ENCODE results near the gene ANKRD11.

The ANKRD11 gene

DNA sequence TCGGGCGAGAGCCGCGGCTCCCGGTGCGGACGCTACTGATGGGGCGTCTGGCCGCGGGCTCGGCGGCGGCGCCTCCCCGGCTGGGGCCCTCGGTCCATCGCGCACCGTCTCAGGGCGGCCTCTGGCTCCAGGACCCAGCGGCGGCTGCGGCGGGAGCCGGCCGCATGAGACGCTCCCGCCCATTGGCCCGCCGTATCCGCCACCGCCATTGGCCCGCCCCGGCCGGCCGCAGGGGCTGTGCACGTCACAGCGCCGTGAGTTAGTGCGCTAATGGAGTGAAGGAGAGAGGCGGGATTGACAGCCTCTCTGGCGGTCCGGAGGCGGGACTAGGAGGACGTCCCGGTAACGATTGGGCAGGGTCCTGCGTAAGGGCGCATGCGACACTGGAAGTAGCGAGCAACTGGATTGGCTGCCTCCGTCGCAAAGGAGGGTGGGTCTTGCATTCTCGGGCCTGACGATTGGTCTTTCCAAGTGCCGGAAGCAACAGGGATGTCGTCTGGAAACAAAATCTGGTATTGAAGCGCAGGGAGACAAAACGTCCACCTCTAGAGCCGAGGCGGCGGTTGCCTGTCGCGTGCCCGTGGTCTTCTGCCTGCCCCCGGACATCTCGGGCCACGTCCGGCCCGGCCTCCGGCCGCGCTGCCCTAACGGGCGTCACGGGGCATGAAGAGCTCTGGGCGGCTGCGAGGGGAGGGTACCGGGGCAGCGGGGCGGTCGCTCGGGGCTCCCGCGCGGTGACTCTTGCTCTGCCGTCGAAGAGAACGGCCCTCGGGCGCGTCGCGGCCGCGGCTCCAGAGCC, at the start of gene ANKRD11:
Gene ANKRD11, minus strand, starts transcription at position 123 of the 799 bp plus-strand sequence. CDS start 173,542 bp downstream, outside the sequence.
- DNase-seq (ENCODE audit: low spot score) (peak; percentile 99), FAIRE-seq (peak; percentile 87)

DNA sequence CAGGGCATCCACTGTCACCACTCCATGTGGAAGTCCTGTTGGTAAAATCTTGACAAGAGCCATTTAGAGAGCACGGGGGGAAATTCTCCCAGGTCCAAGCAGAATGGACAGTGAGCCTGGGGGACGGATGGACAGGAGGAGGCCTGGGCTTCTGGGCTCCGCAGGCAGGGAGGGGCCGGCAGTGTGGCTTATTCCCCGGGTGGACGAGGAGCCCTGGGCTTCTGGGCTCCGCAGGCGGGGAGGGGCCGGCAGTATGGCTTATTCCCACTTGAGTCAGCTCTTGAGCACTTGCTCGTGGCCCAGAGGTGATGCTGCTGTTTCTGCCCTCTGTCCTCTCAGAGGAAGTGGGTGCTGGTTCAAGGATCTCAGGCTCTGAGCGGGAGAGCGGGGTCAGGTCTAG, 47.9 kb upstream of the ANKRD11 start:
- DNase-seq (ENCODE audit: low spot score), result no peak
- FAIRE-seq, result no peak

DNA sequence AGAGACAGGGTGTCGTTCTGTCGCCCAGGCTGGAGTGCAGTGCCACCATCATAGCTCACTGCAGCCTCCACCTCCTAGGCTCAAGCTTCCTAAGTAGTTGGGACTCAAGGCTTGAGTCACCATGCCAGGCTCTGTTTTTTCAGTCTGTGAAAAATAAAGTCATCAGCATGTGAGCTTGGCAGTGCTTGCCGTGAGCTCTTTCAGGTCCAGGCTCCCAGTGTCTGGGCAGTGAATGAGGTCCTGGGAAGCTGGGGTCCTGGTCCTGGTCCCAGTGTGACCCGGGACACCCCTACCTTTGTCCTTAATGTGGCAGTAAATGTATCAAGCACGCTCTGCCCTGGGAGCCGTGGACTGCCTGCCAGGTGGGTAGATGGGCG, 47.2 kb upstream of the ANKRD11 start:
- no peak for FAIRE-seq
- no peak for DNase-seq (ENCODE audit: low spot score)

DNA sequence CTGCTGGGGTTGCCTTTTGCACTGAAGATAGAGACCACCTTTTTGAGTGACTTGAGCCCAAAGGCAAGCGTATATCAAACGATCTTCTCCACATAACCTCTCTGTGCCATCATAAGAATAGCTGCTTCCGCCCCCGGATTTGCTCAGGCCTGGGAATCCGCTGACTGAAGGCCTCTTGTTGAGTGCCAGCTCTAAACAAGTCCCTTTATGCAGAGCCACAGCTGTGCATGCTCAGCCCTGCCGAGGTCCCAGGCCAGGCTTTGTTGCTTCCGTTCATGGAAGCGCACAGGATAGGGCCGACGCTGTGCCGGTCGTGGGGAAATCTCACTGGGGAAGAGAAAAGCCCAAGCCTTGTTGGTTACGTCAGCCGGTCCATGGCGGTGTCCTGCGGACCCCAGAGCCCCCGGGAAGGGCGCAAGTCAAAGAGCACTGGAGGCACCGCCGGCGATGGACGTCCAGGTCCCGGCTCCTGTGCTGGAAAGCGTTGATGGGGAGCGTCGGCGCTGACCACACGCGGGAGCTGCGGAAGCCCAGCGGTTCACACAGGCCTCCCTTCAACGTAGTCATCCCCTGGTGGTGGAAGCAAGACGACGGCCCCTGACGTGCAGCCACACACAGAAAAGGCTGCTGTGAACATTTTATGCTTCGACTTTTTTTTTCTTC, 46.7 kb upstream of the ANKRD11 start:
- DNase-seq (ENCODE audit: low spot score), result no peak
- no peak for FAIRE-seq

DNA sequence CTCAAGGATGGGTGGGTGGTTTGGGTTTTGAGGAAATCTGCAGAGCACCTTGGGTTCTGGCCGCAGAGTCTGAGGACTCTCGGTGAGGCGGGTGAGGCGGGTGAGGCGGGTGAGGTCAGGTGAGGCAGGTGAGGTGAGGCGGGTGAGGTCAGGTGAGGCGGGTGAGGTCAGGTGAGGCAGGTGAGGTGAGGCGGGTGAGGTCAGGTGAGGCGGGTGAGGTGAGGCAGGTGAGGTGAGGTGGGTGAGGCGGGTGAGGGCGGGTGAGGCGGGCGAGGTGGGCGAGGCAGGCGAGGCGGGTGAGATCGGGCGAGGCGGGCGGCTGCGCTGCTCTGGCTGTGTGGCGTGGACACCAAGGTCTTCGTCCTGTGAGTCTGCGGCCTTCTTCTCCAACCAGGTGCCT, 46.0 kb upstream of the ANKRD11 start:
- DNase-seq (ENCODE audit: low spot score), result no peak
- no peak for FAIRE-seq

DNA sequence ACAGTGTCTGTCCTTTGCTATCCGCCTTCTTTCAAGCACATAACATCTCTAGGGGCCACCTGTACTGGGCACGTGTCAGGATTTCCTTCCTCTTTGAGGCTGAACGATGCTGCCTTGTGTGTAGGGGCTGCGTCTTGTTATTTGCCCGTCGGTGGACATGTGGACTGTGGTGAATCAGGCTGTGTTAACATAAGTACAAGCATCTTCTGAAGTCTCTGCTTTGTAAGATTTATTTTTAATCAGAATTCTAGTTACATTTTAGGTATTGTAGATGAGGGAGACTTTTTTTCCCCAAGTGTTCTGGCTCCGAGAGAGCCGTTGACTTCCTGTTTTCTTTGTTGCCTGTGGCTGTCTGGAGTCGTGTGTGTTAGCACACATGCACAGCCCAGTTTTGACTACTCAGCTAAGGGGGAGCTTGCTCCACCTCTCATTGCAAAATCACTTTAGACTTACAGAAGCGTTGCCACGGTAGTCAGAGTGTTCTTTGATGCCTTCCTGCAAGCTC, 43.9 kb upstream of the ANKRD11 start:
- FAIRE-seq (no peak), DNase-seq (ENCODE audit: low spot score) (no peak)

DNA sequence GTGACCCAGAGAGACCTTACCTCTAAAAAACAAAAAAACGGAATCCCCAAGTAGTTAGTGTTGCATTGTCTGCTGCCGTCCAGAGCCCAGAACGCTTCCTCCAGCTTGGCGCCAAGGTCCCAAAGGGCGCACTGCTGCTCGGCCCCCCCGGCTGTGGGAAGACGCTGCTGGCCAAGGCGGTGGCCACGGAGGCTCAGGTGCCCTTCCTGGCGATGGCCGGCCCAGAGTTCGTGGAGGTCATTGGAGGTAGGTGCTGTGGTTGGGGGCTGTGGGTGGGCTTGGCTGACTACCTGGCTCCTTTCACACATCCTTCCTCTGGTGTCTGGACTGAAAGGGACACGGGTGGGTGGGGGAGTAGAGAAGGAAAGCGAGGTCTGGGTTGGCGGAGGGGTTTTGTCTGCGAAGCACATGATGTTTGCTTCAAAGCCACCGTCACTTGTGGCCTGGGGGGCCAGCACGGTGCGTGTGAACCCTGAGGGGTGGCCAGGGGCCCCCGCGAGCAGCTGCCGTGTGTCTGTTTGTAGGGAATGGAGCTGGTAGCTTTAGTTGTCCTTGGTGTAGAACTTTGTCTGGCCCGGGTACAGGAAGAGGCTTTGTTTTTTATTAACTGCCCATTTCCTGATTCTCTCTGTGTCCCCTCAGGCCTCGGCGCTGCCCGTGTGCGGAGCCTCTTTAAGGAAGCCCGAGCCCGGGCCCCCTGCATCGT, 41.6 kb upstream of the ANKRD11 start:
- no peak for FAIRE-seq

DNA sequence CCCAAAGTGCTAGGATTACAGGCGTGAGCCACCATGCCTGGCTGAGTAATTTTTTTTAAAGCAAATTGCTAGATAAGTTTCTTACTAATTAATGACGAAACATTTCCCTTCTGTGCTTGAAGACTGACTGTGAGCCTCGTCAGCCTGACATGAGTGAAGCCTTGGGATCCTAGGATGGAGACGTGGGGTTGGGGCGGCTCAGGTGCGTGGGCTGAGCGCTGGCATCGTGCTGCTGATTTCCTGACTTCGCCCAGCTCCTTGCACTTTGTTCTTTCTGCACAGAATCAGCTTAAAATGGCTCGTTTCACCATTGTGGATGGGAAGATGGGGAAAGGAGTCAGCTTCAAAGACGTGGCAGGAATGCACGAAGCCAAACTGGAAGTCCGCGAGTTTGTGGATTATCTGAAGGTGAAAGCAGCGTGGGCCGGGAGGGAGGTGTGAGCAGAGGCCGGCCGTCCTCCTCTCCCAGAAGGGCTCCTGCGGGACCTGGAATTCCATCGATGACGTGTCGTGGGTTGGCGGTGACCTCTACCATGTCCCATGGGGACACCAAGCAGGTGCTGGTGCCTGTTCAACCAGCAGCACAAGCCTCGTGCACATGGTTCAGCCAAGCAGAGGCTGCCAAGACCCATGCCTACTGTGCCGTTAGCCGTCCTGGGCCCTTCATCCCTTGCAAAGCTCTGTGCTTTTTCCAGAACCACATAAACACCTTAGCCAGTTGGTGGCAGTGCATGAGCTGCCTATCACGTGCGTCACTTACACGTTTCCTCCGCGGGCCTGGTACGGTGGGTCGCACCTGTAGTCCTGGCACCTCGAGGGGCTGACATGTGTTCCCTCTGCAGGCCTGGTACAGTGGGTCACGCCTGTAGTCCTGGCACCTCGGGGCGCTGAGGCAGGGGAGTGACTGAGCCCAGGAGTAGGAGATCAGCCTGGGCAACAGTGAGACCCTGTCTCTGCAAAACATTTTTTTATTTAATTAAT, 40.3 kb upstream of the ANKRD11 start:
- no peak for DNase-seq (ENCODE audit: low spot score)
- no peak for FAIRE-seq

More for the DNA sequence above, 41.6 kb upstream of the ANKRD11 start:
- no peak for DNase-seq (ENCODE audit: low spot score)

DNA sequence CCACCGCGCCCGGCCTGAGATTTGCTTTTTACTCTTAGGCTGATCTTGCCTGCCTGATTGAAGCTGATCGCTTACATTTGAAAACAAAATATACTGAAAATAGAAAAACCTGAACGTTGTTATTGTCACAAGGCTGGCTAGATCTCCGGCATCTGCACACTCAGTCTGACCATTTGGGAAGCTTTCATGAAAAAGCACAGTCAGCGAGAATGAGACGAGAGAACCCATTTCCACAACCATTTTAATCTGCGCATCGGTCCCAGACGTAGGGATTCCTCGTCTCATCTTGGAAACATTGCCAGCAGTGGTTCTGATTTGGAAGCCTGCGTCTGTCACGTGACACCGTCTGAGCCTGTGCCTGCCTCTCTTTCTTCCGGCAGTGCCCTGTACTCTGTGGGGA, 38.7 kb upstream of the ANKRD11 start:
- no peak for FAIRE-seq
- DNase-seq (ENCODE audit: low spot score), result no peak

DNA sequence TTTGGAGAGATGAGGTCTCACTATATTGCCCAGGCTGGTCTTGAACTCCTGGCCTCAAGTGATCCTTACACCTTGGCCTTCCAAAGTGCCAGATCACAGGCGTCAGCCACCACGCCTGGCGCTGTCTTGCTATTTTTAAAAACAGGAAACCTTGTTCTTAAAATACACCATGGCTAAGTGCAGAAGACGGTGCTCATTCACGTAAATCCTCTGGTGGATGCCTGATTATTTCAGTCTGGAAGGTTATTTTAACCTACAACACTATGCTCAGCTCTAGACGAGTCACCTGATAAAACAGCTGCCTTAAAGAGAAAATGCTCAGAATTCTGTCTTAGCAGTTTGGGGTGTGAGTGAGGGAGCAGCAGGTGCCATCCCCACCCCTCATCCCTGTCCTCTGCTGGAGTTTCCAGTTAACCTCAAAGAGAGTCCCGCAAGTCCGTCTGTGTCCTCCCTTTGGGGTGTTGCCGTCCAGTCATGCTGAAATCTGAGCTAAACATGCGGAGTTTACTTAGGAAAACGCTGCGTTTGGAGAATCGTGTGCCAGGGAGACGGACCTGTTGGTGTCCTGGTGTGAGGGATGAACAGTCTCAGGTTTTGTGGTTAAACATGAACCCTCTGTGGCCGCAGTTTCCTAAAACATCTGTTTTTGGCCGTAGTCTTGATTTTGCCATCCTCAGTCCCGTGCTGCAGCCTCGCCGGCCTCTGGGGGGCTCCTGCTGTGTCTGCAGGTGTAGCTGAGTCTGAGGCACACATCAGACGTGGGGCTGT, 35.0 kb upstream of the ANKRD11 start:
- no peak for DNase-seq (ENCODE audit: low spot score)
- FAIRE-seq, result no peak

DNA sequence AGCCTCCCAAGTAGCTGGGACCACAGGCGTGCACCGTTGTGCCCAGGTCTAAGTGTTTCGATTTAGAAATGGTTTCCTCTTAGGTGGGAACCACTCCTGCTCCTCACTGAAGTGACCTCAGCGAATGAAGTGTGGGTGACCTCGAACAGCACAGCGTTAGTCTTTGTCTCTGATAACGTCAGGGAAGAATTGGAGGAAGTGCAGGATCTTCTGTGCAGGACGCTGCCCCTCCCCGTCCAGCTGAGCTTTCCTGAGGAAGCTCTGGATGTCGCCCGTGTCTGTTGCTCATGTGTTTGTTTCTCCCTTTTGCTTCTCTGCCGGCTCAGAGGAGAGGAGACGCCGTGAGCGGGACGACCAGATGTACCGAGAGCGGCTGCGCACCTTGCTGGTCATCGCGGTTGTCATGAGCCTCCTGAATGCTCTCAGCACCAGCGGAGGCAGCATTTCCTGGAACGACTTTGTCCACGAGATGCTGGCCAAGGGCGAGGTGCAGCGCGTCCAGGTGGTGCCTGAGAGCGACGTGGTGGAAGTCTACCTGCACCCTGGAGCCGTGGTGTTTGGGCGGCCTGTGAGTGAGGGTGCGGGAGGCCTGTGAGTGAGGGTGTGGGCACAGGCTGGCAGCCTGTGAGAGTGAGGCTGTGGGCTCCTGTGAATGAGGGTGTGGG, 33.5 kb upstream of the ANKRD11 start:
- no peak for DNase-seq (ENCODE audit: low spot score)
- FAIRE-seq, result no peak

DNA sequence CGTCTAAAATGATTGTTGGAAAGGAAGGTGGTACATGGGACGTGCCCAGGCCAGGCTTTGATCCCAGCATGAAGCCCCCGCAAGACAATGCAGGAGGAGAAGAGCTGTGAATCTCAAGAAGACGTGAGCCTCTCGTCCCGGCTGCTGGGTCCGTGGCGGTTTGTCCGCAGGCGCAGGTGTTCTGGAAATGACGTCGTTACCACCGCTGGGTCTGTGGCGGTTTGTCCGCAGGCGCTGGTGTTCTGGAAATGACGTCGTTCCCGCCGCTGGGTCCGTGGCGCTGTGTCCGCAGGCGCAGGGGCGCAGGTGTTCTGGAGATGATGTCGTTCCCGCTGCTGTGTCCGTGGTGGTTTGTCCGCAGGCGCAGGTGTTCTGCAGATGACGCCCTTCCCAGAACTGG, 31.9 kb upstream of the ANKRD11 start:
- FAIRE-seq (no peak), DNase-seq (ENCODE audit: low spot score) (no peak)

DNA sequence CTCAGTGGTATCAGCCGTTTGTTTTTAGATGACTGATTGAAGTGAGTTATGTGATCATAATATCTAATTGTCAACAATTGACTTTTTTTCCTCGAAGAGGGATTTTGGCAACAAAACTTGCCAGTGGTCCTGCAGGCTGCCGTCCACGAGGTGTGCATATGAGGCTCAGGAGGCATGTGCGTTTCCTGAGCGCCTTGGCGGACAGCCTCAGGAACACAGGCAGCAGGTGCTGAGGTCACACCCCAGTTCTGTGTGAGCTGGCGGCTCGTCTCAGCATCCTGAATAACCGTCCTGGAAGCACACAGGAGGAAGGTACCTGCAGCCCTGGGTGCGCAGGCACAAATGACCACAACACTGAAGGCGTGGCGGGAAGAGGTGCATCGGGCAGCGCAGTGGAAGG, 29.5 kb upstream of the ANKRD11 start:
- FAIRE-seq, result no peak

DNA sequence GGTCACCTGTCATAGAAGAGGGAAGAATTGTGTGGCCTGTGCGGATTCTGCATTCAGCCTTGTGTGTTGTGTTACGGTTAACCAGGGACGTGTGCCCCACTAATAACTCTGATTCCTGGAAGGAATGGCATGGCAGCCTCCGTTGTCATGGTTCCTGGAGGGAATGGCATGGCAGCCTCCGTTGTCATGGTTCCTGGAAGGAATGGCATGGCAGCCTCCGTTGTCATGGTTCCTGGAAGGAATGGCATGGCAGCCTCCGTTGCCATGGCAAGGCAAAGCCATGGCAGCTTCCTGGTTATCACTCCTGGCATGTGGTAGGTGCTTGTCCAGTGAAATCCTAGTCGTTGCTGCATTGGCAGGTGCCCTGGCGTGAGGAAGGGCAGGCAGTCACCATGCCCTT, 26.8 kb upstream of the ANKRD11 start:
- no peak for FAIRE-seq

More for the DNA sequence above, 29.5 kb upstream of the ANKRD11 start:
- DNase-seq (ENCODE audit: low spot score), result no peak

DNA sequence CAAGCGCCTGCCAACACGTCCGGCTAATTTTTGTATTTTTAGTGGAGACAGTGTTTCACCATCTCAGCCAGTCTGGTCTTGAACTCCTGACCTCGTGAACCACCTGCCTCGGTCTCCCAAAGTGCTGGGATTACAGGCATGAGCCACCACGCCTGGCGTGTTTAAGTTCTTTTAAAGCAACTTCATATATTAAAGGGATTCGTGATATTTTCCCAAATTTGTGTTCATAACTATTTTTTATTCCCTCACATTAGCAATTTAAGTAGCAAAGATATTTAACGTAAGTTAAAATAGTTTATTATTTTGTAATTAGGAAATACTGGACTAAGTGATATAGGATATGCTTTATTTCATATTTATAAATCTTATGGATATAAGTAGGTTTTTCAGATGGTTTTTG, 22.1 kb upstream of the ANKRD11 start:
- FAIRE-seq, result no peak
- no peak for DNase-seq (ENCODE audit: low spot score)

More for the DNA sequence above, 26.8 kb upstream of the ANKRD11 start:
- no peak for DNase-seq (ENCODE audit: low spot score)

DNA sequence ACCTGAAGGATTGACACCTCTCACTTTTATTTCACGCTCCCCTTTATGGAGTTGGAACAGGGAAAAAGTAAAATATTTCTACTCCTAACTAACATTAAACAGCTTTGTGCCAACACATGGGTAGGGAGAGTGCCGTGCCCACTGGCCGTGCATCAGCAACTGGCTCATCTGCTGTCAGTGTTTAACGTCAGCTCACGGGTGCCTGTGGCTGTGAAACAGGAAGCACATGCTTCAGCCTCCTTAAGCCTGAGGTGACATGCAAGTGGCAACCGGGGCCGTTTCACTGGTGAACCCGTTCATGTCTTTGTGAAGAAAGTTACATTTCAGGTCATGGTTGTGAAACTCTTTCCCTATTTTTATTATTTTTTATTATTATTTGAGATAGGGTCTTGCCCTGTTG, 21.0 kb upstream of the ANKRD11 start:
- FAIRE-seq (no peak), DNase-seq (ENCODE audit: low spot score) (no peak)

DNA sequence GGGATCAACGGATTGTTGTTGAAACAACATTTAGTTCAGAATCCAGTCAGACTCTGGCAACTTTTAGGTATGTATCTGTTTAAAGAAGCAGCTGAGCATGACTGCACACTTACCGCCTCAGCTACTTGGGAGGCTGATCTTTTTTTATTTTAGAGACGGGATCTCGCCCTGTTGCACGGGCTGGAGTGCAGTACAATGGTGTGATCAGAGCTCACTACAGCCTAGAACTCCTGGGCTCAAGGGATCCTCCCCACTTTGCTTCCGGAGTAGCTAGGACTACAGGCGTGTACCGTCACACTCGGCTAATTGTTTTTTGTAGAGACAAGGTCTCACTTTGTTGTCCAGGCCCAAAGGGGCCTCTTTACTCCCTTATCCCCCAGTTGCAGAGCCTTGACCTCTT, 20.2 kb upstream of the ANKRD11 start:
- FAIRE-seq (no peak), DNase-seq (ENCODE audit: low spot score) (no peak)

DNA sequence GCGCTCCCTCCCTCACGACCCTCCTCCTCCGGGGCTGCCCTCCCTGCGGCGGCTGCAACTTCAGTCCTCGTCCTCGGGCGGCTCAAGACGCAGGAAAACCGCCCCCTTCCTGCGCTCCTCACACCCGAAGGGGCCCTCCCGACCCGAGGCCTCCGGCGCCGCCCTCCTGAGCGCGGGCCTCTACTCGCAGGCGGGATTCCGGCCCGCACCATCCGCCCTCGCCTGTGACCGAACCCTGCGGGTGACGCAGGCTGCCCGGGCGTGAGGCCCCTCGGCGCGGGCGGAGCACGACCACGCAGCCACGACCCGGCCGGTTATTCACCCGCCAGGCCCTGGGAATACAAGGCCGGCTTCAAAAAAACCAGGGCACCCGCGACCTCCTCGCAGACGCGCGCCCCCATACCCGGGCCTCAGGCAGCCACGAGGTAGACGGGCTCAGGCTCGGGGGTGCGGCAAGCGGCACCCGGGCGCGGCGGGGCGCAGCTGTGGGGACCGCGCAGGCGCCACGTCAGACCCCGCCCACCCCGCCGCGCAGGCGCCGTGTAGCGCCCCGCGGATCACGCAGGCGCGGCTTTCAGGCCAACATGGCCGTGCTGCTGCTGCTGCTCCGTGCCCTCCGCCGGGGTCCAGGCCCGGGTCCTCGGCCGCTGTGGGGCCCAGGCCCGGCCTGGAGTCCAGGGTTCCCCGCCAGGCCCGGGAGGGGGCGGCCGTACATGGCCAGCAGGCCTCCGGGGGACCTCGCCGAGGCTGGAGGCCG, 17.7 kb upstream of the ANKRD11 start, which contains the start of gene SPG7:
Gene SPG7, plus strand, starts transcription at position 570 of the 757 bp plus-strand sequence. Its CDS starts 15 bp downstream, at position 585.
- no peak for FAIRE-seq

More for the DNA sequence above, 17.7 kb upstream of the ANKRD11 start, which contains the start of gene SPG7:
- peak; percentile 70 for DNase-seq (ENCODE audit: low spot score)

Data from RCC 7860 (cell line).